ACC112 (cell line): Measurements from ENCODE around the gene FRMD4A.

Experiments used
- H2AFZ ChIP-seq: fragments of 200-600 bp; sonication (generic); one replicate; pipeline ENCODE4 v1.6.0; 2017; ENCODE audit warnings: antibody characterized with exemption, low read length; ENCODE audit not compliant: unreplicated experiment
- H3K27ac ChIP-seq: fragments of 200-600 bp; sonication (generic); 2 replicates; pipeline ENCODE4 v1.5.1; 2014; ENCODE audit warnings: low read depth, mild to moderate bottlenecking, antibody characterized with exemption, low read length, moderate library complexity
- H3K27me3 ChIP-seq: fragments of 200-600 bp; sonication (generic); 2 replicates; pipeline ENCODE4 v1.6.1; 2014; ENCODE audit warnings: mild to moderate bottlenecking, antibody characterized with exemption, low read length, moderate library complexity, mixed read lengths; ENCODE audit not compliant: insufficient read depth
- H3K36me3 ChIP-seq: fragments of 200-600 bp; sonication (generic); 2 replicates; pipeline ENCODE4 v1.6.1; 2016; ENCODE audit warnings: mild to moderate bottlenecking, antibody characterized with exemption, low read length, moderate library complexity, mixed read lengths; ENCODE audit not compliant: insufficient read depth
- H3K4me1 ChIP-seq: fragments of 200-600 bp; sonication (generic); one replicate; pipeline ENCODE4 v1.6.1; 2016; ENCODE audit warnings: low read length, mixed read lengths; ENCODE audit not compliant: insufficient read depth, unreplicated experiment, control insufficient read depth
- H3K4me3 ChIP-seq: fragments of 200-600 bp; sonication (generic); 2 replicates; pipeline ENCODE4 v1.5.1; 2014; ENCODE audit warnings: mild to moderate bottlenecking, low read depth, low read length
- H3K79me2 ChIP-seq: fragments of 200-600 bp; sonication (generic); one replicate; pipeline ENCODE4 v1.6.0; 2016; ENCODE audit warnings: low read length; ENCODE audit not compliant: control insufficient read depth, unreplicated experiment, insufficient read depth

FRMD4A gene

GRCh38 chr10:13633689-13634088 is 697.0 kb downstream of the FRMD4A start:
- Histone ChIP-seq H3K4me1 (peaks cover 16% of the 10 kb centered on the region), H3K4me3 (no peak overlapping the region), H3K27me3 (no peaks in the 10 kb centered on the region), H3K79me2 (no peaks in the 10 kb centered on the region), H2AFZ (no peak overlapping the region), H3K36me3 (peaks cover 13% of the 10 kb centered on the region), H3K27ac (no peak overlapping the region)

GRCh38 chr10:13632884-13633440 is 697.8 kb downstream of the FRMD4A start:
- Histone ChIP-seq H3K27ac (no peak overlapping the region), H3K27me3 (no peaks in the 10 kb centered on the region), H3K36me3 (peaks cover 14% of the 10 kb centered on the region), H2AFZ (no peak overlapping the region), H3K4me1 (peaks cover 14% of the 10 kb centered on the region), H3K79me2 (no peaks in the 10 kb centered on the region), H3K4me3 (no peak overlapping the region)

GRCh38 chr10:13632440-13632839 is 698.3 kb downstream of the FRMD4A start:
- no peak overlapping the region for H3K27ac ChIP-seq
- no peak overlapping the region for H3K4me3 ChIP-seq
- H3K36me3 ChIP-seq: peaks cover 14% of the 10 kb centered on the region
- H2AFZ ChIP-seq: no peak overlapping the region
- H3K4me1 ChIP-seq: peaks cover 9% of the 10 kb centered on the region
- H3K79me2 ChIP-seq: no peaks in the 10 kb centered on the region
- no peaks in the 10 kb centered on the region for H3K27me3 ChIP-seq

GRCh38 chr10:13631594-13631993 is 699.1 kb downstream of the FRMD4A start:
- H3K79me2 ChIP-seq: no peaks in the 10 kb centered on the region
- no peak overlapping the region for H3K4me3 ChIP-seq
- peaks cover 14% of the 10 kb centered on the region for H3K36me3 ChIP-seq
- no peak overlapping the region for H2AFZ ChIP-seq
- peaks cover under 1% of the 10 kb centered on the region for H3K4me1 ChIP-seq
- no peak overlapping the region for H3K27ac ChIP-seq
- no peaks in the 10 kb centered on the region for H3K27me3 ChIP-seq

GRCh38 chr10:13630231-13630630 is 700.5 kb downstream of the FRMD4A start:
- no peak overlapping the region for H3K27ac ChIP-seq
- H3K4me3 ChIP-seq: no peak overlapping the region
- peaks cover 14% of the 10 kb centered on the region for H3K36me3 ChIP-seq
- no peaks in the 10 kb centered on the region for H3K27me3 ChIP-seq
- no peak overlapping the region for H2AFZ ChIP-seq
- no peaks in the 10 kb centered on the region for H3K79me2 ChIP-seq
- no peaks in the 10 kb centered on the region for H3K4me1 ChIP-seq

- no peaks in the 10 kb centered on the region for H3K27me3 ChIP-seq
- H3K4me3 ChIP-seq: no peak overlapping the region
- no peak overlapping the region for H3K27ac ChIP-seq
- H3K4me1 ChIP-seq: no peaks in the 10 kb centered on the region
- H3K79me2 ChIP-seq: no peaks in the 10 kb centered on the region
- no peak overlapping the region for H2AFZ ChIP-seq
- peaks cover 13% of the 10 kb centered on the region for H3K36me3 ChIP-seq
Measured at GRCh38 chr10:13629116-13629515, 701.6 kb downstream of the FRMD4A start.

- no peak overlapping the region for H3K4me3 ChIP-seq
- no peak overlapping the region for H3K27ac ChIP-seq
- H3K36me3 ChIP-seq: peaks cover 12% of the 10 kb centered on the region
- H2AFZ ChIP-seq: no peak overlapping the region
- no peaks in the 10 kb centered on the region for H3K79me2 ChIP-seq
- H3K27me3 ChIP-seq: no peaks in the 10 kb centered on the region
- H3K4me1 ChIP-seq: no peaks in the 10 kb centered on the region
Measured at GRCh38 chr10:13628661-13629060, 702.1 kb downstream of the FRMD4A start.

GRCh38 chr10:13627459-13628310 is 703.0 kb downstream of the FRMD4A start:
- no peaks in the 10 kb centered on the region for H3K27me3 ChIP-seq
- no peak overlapping the region for H3K4me3 ChIP-seq
- peaks cover 12% of the 10 kb centered on the region for H3K36me3 ChIP-seq
- H3K4me1 ChIP-seq: no peaks in the 10 kb centered on the region
- H3K27ac ChIP-seq: no peak overlapping the region
- H2AFZ ChIP-seq: no peak overlapping the region
- no peaks in the 10 kb centered on the region for H3K79me2 ChIP-seq

- Histone ChIP-seq H3K4me1 (no peaks in the 10 kb centered on the region), H3K79me2 (no peaks in the 10 kb centered on the region), H3K4me3 (no peak overlapping the region), H3K27ac (no peak overlapping the region), H2AFZ (no peak overlapping the region), H3K27me3 (no peaks in the 10 kb centered on the region), H3K36me3 (0 out of 2 replicates have a peak, but pooled peaks cover 3% of the 10 kb centered on the region)
Measured at GRCh38 chr10:13624630-13625029, 706.1 kb downstream of the FRMD4A start.

GRCh38 chr10:13621931-13622330 is 708.8 kb downstream of the FRMD4A start:
- H3K4me1 ChIP-seq: no peaks in the 10 kb centered on the region

GRCh38 chr10:13617116-13617515 is 713.6 kb downstream of the FRMD4A start:
- H2AFZ ChIP-seq: no peak overlapping the region
- no peak overlapping the region for H3K4me3 ChIP-seq
- H3K79me2 ChIP-seq: no peaks in the 10 kb centered on the region
- H3K4me1 ChIP-seq: no peaks in the 10 kb centered on the region
- H3K36me3 ChIP-seq: peaks cover 19% of the 10 kb centered on the region
- H3K27me3 ChIP-seq: no peaks in the 10 kb centered on the region
- H3K27ac ChIP-seq: no peak overlapping the region

More at GRCh38 chr10:13621931-13622330, 708.8 kb downstream of the FRMD4A start:
- Histone ChIP-seq H3K4me3 (no peak overlapping the region), H3K27ac (no peak overlapping the region), H3K36me3 (peaks cover 9% of the 10 kb centered on the region; the same call in 1 of the 2 replicates), H3K27me3 (no peaks in the 10 kb centered on the region), H3K79me2 (no peaks in the 10 kb centered on the region), H2AFZ (no peak overlapping the region)
